ENCODE results near the gene ING5. TPM values are rescaled to one million over a fixed set of nuclear protein-coding genes. Genes with fewer than 3 reads are reported as not detected.

The ING5 gene
- total RNA-seq = 10 to 100 TPM; 24.1 to 44.3 (median 30.5) TPM

DNA sequence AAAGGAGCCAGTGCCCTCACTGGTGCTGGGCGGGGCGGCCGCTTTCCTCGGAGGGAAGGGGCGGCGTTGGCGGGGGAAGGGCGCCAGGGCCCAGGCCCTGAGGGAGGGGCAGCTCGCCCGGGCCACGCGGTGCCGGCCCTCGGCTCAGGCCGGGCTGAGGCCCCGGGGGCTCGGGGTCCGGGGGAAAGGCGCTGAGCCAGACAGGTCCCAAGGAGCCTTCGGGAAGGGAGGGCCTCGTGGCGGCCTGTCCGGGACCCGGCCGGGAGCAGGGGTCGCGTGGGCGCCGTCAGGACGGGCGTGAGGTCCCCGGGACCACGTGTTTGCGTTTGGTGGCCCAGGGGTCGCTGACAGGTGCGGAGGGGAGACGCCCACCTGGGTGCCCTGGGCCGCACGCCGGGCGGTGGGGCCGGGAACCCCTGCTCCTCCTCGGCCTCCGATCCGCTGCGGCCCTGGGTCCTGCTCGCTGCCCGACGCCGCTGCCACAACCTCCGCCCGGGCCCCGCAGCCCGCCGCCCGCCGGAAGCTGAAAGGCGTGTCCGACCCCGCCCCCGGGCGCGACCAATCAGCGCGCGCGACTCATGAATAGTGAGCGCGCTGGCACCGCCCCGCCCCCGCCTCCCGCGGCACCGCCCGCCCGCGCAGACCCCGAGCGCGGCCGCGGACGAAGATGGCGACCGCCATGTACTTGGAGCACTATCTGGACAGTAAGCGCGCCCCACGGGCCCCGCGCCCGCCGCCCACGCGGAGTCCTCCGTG is at the start of gene ING5:
TSS of gene ING5 (plus strand) at position 641 of the 756 bp plus-strand sequence. CDS start at position 668, 27 bp downstream.
- TF ChIP-seq, protein P1, sequence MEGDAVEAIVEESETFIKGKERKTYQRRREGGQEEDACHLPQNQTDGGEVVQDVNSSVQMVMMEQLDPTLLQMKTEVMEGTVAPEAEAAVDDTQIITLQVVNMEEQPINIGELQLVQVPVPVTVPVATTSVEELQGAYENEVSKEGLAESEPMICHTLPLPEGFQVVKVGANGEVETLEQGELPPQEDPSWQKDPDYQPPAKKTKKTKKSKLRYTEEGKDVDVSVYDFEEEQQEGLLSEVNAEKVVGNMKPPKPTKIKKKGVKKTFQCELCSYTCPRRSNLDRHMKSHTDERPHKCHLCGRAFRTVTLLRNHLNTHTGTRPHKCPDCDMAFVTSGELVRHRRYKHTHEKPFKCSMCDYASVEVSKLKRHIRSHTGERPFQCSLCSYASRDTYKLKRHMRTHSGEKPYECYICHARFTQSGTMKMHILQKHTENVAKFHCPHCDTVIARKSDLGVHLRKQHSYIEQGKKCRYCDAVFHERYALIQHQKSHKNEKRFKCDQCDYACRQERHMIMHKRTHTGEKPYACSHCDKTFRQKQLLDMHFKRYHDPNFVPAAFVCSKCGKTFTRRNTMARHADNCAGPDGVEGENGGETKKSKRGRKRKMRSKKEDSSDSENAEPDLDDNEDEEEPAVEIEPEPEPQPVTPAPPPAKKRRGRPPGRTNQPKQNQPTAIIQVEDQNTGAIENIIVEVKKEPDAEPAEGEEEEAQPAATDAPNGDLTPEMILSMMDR (IDR thresholded peaks at IDR 0.05; ENCODE audit: low read depth) = no peak

DNA sequence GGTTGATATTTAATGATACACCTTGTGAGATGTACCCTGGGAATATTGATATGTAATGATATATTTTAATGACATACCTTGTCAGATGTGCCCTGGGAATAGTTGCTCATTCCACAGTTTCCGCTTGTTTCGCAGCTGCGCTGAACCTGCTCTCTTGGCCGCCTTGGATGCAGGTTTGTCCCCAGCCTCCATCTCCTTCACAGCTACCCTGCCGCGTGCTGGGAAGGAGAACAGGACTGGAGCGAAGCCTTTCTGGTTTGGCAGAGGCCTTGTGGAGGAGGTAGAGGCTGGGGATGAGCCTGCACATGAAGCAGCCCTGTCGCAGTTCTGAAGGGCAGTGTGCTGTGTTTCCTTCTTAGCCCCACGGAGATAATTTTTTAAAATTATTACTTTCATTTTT is 49.7 kb upstream of the ING5 start:
- TF ChIP-seq, protein P1 (IDR thresholded peaks at IDR 0.05; ENCODE audit: low read depth) = no peak

DNA sequence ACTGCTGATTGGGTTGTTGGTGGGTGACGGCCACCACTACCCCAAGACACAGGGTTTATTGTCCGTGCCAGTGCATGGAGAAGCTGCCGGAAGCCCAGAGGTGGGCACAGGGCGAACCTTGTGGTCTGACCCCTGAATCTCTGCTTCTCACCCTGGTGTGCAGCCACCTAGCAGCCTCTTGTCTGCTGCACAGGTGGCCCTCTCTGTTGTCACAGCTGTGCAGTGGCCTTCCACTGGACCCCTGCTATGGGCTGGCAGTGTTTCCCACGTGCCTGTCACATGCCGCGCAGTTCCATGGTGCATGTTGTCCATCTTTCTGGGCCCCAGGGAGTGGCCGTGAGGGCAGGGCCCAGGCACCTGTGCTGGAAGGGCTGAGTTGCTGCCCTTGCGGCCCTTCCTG is 49.1 kb upstream of the ING5 start:
- TF ChIP-seq, protein P1 (IDR thresholded peaks at IDR 0.05; ENCODE audit: low read depth) = no peak

DNA sequence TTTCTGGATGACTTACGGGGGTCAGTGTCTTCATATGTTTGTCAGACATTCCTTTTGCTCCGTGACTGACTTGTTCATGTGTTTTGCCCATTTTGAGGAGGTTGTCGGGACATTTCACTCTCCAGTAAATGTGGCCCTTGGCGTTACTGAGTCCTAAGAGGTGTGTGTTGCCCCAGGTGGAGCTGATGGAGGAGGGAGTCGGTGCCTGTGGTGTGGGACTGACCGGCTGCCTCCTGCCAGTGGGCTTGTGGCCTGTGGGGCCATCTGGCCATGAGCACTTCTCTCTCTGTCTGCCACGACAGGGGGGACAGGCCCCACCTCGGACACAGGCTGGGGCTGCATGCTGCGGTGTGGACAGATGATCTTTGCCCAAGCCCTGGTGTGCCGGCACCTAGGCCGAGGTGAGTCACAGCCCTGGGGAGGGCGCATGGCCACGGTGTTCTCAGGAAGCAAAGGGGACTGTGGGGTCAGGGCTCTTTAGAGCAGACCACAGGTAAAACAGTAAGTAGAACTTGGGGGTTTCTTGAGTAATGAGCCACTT is 48.6 kb upstream of the ING5 start:
- TF ChIP-seq, protein P1 (IDR thresholded peaks at IDR 0.05; ENCODE audit: low read depth) = no peak

DNA sequence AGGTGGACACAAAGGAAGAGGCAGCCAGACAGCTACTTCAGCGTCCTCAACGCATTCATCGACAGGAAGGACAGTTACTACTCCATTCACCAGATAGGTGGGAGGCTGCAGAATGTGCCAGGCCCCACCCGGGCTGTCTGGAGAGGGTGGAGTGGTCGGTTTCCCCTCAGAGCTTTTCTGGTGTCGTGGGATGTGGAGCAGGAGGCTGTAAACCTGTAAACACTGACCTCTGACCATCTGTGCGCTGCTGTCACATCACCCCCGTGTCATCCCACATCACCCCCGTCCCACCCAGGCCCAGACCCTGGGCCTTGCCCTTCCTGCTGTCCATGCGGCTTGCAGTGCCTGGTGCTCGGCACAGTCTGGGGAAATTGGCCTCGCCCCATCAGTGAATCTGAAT is 47.3 kb upstream of the ING5 start:
- TF ChIP-seq, protein P1 (IDR thresholded peaks at IDR 0.05; ENCODE audit: low read depth) = no peak

DNA sequence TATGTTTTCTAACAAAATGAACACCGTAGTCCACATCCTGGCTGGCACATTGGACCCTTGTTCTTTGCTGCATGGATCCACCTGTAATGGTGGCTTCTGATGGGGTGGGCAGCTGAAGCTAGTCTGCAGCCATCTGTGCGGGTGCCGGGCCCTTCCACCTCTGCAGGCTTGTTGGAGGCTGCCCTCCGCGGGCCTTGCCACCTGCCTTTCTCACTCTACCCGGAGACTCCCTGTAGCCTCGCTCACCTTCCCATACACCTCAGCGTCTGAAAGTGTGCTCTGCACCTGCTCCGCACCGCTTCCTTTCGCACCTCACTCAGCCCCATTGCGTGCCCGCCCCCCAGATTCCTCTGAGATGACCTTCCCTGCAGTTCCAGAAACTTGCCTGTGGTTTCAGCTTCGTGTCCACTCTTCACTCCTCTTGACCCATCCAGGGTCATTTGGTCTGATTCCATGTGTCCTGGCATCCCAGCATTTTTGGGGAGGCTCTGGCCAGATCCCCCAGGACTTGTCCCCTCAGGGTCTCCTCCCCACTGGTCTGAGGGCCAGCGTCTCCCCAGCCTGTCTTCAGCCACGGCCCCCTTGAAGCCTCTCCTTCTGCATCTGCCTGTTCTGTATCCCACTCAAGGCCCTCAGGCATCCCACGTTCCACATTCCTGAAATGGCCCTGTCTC is 46.2 kb upstream of the ING5 start:
- TF ChIP-seq, protein P1 (IDR thresholded peaks at IDR 0.05; ENCODE audit: low read depth) = no peak

DNA sequence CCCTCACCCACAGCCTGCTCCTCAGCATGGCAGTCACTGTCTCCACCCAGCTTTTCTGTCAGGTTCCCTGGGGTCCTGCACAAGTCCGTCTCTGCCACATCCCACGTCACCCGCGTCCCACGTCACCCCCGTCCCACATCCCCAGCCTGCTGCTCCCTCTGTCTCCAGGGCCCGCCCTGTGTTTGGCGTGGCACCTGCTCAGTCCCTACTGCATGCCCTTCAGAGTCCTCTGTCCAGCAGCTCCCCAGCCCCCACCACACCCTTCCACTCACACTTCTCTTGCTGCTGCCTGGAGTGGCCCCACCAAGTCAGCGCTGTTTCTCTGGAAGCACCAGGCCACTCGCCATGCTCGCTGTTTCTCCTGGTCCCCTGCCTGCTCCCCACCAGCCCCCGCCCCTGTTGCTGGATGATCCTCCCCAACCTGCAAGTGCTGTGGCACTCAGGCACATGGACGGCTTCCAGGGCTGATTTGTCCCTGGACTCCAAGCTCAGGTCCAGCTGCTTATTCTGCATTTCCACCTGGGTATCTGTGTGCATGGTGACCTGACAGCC is 45.6 kb upstream of the ING5 start:
- TF ChIP-seq, protein P1 (IDR thresholded peaks at IDR 0.05; ENCODE audit: low read depth) = no peak

Measured in subcutaneous adipose tissue (tissue), 4 donors.